WTC11 (cell line): ENCODE measurements around the gene TRMT44.

Source experiments
- TCF7 ChIP-seq: sonication (generic); formaldehyde crosslinking; IDR thresholded peaks from 2 replicates; pipeline ENCODE4 v1.8.0; 2022; ENCODE audit warnings: mild to moderate bottlenecking, low read depth, missing genetic modification reagents, moderate library complexity
- TF ChIP-seq, protein P1 (sequence below): fragments of 200-600 bp; IDR thresholded peaks from 2 replicates; pipeline ENCODE4 v1.8.0; 2022; ENCODE audit warnings: antibody characterized with exemption

DNA sequence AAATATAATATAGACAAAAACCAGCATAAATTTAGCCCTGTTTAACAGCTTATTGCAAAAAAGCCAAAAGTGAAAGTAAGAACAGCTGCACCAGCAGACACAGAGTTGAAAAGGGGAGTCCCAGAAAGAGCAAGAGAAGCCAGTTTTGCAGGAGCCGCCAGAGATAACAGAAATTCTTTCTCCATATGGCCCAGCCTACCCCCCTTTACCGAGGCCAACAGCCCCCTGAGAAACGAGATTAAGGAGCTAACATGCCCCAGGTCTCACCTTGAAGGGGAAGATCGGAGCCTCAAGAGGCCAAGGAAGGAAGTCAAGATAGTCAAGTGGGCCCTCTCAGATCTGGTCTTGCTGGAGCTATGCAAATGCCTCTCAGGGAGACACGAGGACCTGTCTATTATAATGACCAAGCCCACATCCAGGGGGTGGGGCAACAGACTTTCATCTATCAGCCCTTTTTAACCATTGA, 4.9 kb upstream of the TRMT44 start:
- TF ChIP-seq, protein P1, sequence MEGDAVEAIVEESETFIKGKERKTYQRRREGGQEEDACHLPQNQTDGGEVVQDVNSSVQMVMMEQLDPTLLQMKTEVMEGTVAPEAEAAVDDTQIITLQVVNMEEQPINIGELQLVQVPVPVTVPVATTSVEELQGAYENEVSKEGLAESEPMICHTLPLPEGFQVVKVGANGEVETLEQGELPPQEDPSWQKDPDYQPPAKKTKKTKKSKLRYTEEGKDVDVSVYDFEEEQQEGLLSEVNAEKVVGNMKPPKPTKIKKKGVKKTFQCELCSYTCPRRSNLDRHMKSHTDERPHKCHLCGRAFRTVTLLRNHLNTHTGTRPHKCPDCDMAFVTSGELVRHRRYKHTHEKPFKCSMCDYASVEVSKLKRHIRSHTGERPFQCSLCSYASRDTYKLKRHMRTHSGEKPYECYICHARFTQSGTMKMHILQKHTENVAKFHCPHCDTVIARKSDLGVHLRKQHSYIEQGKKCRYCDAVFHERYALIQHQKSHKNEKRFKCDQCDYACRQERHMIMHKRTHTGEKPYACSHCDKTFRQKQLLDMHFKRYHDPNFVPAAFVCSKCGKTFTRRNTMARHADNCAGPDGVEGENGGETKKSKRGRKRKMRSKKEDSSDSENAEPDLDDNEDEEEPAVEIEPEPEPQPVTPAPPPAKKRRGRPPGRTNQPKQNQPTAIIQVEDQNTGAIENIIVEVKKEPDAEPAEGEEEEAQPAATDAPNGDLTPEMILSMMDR = no peak
- no peak for TF ChIP-seq TCF7
